Stimulated activated CD4-positive, alpha-beta T cell treated with anti-CD3 and anti-CD28 coated beads, Interleukin-1b, Interleukin-23, amount 100 ng/mL, for 1 hour (primary cell): Measurements from ENCODE around the gene TEC.
"Not testable (repeated sequence)": the region's sequence is repeated elsewhere in the genome, so short reads cannot be mapped to it uniquely, and the experiment has no call there.

Experiments
- DNase-seq, 2 donors: peaks; one replicate each; pipeline ENCODE4 v3.0.0-alpha.2; 2020; ENCODE audit warnings: low read depth in 2 of 2

TEC gene

GRCh38 chr4:48242511-48243195 lies 27.0 kb downstream of the TEC start:
- DNase-seq: no peak

GRCh38 chr4:48241731-48242130 lies 27.9 kb downstream of the TEC start:
- no peak for DNase-seq

- DNase-seq: no peak
These were observed 31.5 kb downstream of the TEC start for GRCh38 chr4:48237996-48238645.

- no peak for DNase-seq
These were observed 34.6 kb downstream of the TEC start for GRCh38 chr4:48235050-48235449.

- no peak for DNase-seq
These were observed 35.1 kb downstream of the TEC start for GRCh38 chr4:48234575-48234974.

- DNase-seq: no peak
These were observed 40.7 kb downstream of the TEC start for GRCh38 chr4:48228949-48229348.

GRCh38 chr4:48227662-48228061 lies 42.0 kb downstream of the TEC start:
- DNase-seq: no peak

- DNase-seq: no peak
These were observed 43.4 kb downstream of the TEC start for GRCh38 chr4:48226199-48226598.

- DNase-seq: no peak
These were observed 44.1 kb downstream of the TEC start for GRCh38 chr4:48225368-48226141.

- DNase-seq: no peak
These were observed 45.0 kb downstream of the TEC start for GRCh38 chr4:48224606-48225005.

- no peak for DNase-seq
These were observed 45.9 kb downstream of the TEC start for GRCh38 chr4:48223633-48224295.

- no peak for DNase-seq
These were observed 47.1 kb downstream of the TEC start for GRCh38 chr4:48222491-48222890.

GRCh38 chr4:48219430-48219829 lies 50.2 kb downstream of the TEC start:
- not testable (repeated sequence) for DNase-seq

- DNase-seq: no peak
These were observed 53.1 kb downstream of the TEC start for GRCh38 chr4:48216563-48216962.

- no peak for DNase-seq
These were observed 53.7 kb downstream of the TEC start for GRCh38 chr4:48215977-48216376.

- no peak for DNase-seq
These were observed 57.5 kb downstream of the TEC start for GRCh38 chr4:48212165-48212564.

GRCh38 chr4:48210966-48211328 lies 58.7 kb downstream of the TEC start:
- no peak for DNase-seq

GRCh38 chr4:48205626-48206025 lies 64.0 kb downstream of the TEC start:
- DNase-seq: no peak

GRCh38 chr4:48205107-48205506 lies 64.5 kb downstream of the TEC start:
- no peak for DNase-seq

- no peak for DNase-seq
These were observed 65.8 kb downstream of the TEC start for GRCh38 chr4:48203819-48204218.

GRCh38 chr4:48197643-48198237 lies 71.9 kb downstream of the TEC start:
- no peak for DNase-seq
